RWPE1 (cell line): ENCODE measurements around the gene TBC1D21.
A peak's percentile ranks its signal among the peaks of the same experiment; 100 is the strongest.

Source experiments
- CTCF ChIA-PET: fragments of 350-600 bp; sonication (Branson Sonifier 250); formaldehyde crosslinking; extraction: SDS; loops from one replicate; lab custom pipeline; 2021; lab: Yijun Ruan, JAX
- POLR2A ChIA-PET: fragments of 400-600 bp; formaldehyde crosslinking; extraction: SDS; loops from one replicate; lab custom pipeline; 2020; ENCODE audit warnings: antibody characterized with exemption; ENCODE audit not compliant: low non-redundant PET; lab: Yijun Ruan, JAX
- DNase-seq: peaks from one replicate; pipeline ENCODE4 v3.0.0; 2012; ENCODE audit warnings: low spot score
- H3K27ac ChIP-seq: fragments of 450-650 bp; 2 replicates; pipeline ENCODE4 v1.5.1; 2017
- CTCF ChIP-seq: fragments of 450-650 bp; conservative IDR thresholded peaks from 2 replicates; pipeline ENCODE4 v1.5.1; 2017; ENCODE audit warnings: low read depth, mild to moderate bottlenecking

The TBC1D21 gene

GRCh38 chr15:73873456-73873855, at the start of gene TBC1D21:
Gene TBC1D21, plus strand, starts transcription at chr15:73873564. Its CDS starts 146 bp downstream, at chr15:73873710.
- CTCF ChIA-PET: interaction anchor here (0.7 to 1.8 kb wide), 9 partner anchors 15 to 93 kb away, joined by 3 to 10 read pairs (median 4); no protein-coding TSS in a partner anchor
- TF ChIP-seq CTCF: no peak
- no peak for DNase-seq
- H3K27ac ChIP-seq: no peak within 1 kb of the TSS
- POLR2A ChIA-PET: no interaction called here

- no peak overlapping the region; the same call in 1 of the 2 replicates for H3K27ac ChIP-seq
- DNase-seq: peak; percentile 18
- ChIA-PET CTCF (interaction anchor here (0.6 to 0.7 kb wide), 2 partner anchors 39 to 134 kb away, joined by 4 to 5 read pairs; no protein-coding TSS in a partner anchor), POLR2A (no interaction called here)
- TF ChIP-seq CTCF: no peak
Observed at GRCh38 chr15:73826711-73827251, 46.6 kb upstream of the TBC1D21 start.

- no peak for TF ChIP-seq CTCF
- CTCF ChIA-PET: no interaction called here
- no peak overlapping the region for H3K27ac ChIP-seq
- DNase-seq: no peak
- POLR2A ChIA-PET: no interaction called here
Observed at GRCh38 chr15:73829523-73829922, 43.8 kb upstream of the TBC1D21 start.

GRCh38 chr15:73832657-73833056, 40.7 kb upstream of the TBC1D21 start:
- CTCF ChIA-PET: no interaction called here
- DNase-seq: no peak
- POLR2A ChIA-PET: no interaction called here
- H3K27ac ChIP-seq: no peak overlapping the region
- TF ChIP-seq CTCF: no peak

GRCh38 chr15:73836845-73837244, 36.5 kb upstream of the TBC1D21 start:
- ChIA-PET POLR2A (no interaction called here), CTCF (no interaction called here)
- TF ChIP-seq CTCF: no peak
- no peak for DNase-seq
- no peak overlapping the region for H3K27ac ChIP-seq

- DNase-seq: no peak
Observed at GRCh38 chr15:73838831-73839426, 34.4 kb upstream of the TBC1D21 start.

More at GRCh38 chr15:73838831-73839426, 34.4 kb upstream of the TBC1D21 start:
- no peak overlapping the region for H3K27ac ChIP-seq
- ChIA-PET POLR2A (no interaction called here), CTCF (no interaction called here)
- no peak for TF ChIP-seq CTCF
